HCT116 (cell line): ENCODE results near the gene BEND3. TPM values are rescaled to one million over a fixed set of nuclear protein-coding genes. Genes with fewer than 3 reads are reported as not detected.

Experiments
- ATAC-seq: fragments of 200-7000 bp; cut with Tn5 transposase; 2 replicates; pipeline ENCODE4 v1.9.1; 2020; ENCODE audit warnings: mild to moderate bottlenecking, moderate library complexity
- BruUV-seq: library from RNA; stranded (reverse); fragments of 400-500 nt; replicated peaks from 2 replicates; lab custom pipeline; 2021; lab: Mats Ljungman, UMichigan
- CTCF ChIA-PET: fragments of 300-600 bp; sonication (Branson Sonifier 250); formaldehyde crosslinking; loops from one replicate; lab custom pipeline; 2021; ENCODE audit warnings: antibody characterized with exemption; lab: Charles Lee
- POLR2A ChIA-PET: fragments of 300-600, 350-600 bp; sonication (Branson Sonifier 250); formaldehyde crosslinking; loops from one replicate; lab custom pipeline; 2021; ENCODE audit warnings: antibody characterized with exemption; lab: Charles Lee
- RAD21 ChIA-PET, 2 experiments: fragments of 300-600 bp; sonication (Branson Sonifier 250); formaldehyde crosslinking; loops; one replicate each; lab custom pipeline; 2023; ENCODE audit warnings: low total read pairs in 2 of 2; ENCODE audit not compliant: uncharacterized antibody in 2 of 2, unreplicated experiment in 2 of 2, low non-redundant PET in 1 of 2; lab: Charles Lee
- DNase-seq: peaks from one replicate; pipeline ENCODE4 v3.0.0-alpha.2; 2010; ENCODE audit warnings: low read depth, low spot score
- H2AFZ ChIP-seq: fragments of 200-600 bp; shearing (Covaris generic), sonication (generic); 2 replicates; pipeline ENCODE4 v1.6.1; 2017; ENCODE audit warnings: low read depth, mixed run types, mixed read lengths, antibody characterized with exemption, low read length; ENCODE audit not compliant: poor library complexity, severe bottlenecking
- H3K27ac ChIP-seq: 2 replicates; pipeline ENCODE4 v1.5.1; 2012; ENCODE audit warnings: low read depth, low read length
- H3K27me3 ChIP-seq: fragments of 200-600 bp; sonication (generic); 2 replicates; pipeline ENCODE4 v1.6.1; 2016; ENCODE audit warnings: mixed run types, low read length, mixed read lengths; ENCODE audit not compliant: insufficient read depth
- H3K36me3 ChIP-seq, 2 experiments: fragments of 200-500 bp in 1 of 2; fragments of 200-600 bp in 1 of 2; sonication (Bioruptor generic) in 1 of 2; sonication (generic) in 1 of 2; 2 replicates each; pipeline versions ENCODE4 v1.5.1 to v1.6.1; 2014 to 2016; ENCODE audit warnings: low read length in 2 of 2, inconsistent platforms in 1 of 2, mixed read lengths in 1 of 2, mixed run types in 1 of 2; ENCODE audit not compliant: insufficient read depth in 2 of 2, control insufficient read depth in 1 of 2
- H3K4me1 ChIP-seq, 2 experiments: fragments of 200-600 bp in 1 of 2; sonication (generic) in 1 of 2; 2 replicates each; pipeline versions ENCODE4 v1.5.1 to v1.6.1; 2012 to 2017; ENCODE audit warnings: low read length in 2 of 2, inconsistent platforms in 1 of 2, mild to moderate bottlenecking in 1 of 2, mixed read lengths in 1 of 2, mixed run types in 1 of 2, moderate library complexity in 1 of 2; ENCODE audit not compliant: insufficient read depth in 2 of 2, control insufficient read depth in 1 of 2
- H3K4me2 ChIP-seq: fragments of 200-600 bp; sonication (generic); 2 replicates; pipeline ENCODE4 v1.6.1; 2017; ENCODE audit warnings: mixed run types, low read length, mixed read lengths
- H3K4me3 ChIP-seq, 2 experiments: fragments of 200-600 bp in 1 of 2; sonication (generic) in 1 of 2; replicated peaks in 1 of 2; 2 replicates each; pipeline ENCODE4 v1.5.1; 2011 to 2016; ENCODE audit warnings: low read length in 2 of 2, control low read depth in 1 of 2, low read depth in 1 of 2, mild to moderate bottlenecking in 1 of 2, mixed read lengths in 1 of 2, mixed run types in 1 of 2
- H3K79me2 ChIP-seq: fragments of 200-600 bp; sonication (generic); 2 replicates; pipeline ENCODE4 v1.6.1; 2017; ENCODE audit warnings: mild to moderate bottlenecking, mixed run types, low read length, moderate library complexity, mixed read lengths; ENCODE audit not compliant: insufficient read depth
- H3K9ac ChIP-seq: fragments of 200-600 bp; sonication (generic); 2 replicates; pipeline ENCODE4 v1.6.1; 2016; ENCODE audit warnings: low read length, mixed read lengths
- H3K9me2 ChIP-seq: fragments of 200-600 bp; sonication (generic), shearing (Covaris generic); 2 replicates; pipeline ENCODE4 v1.6.1; 2017; ENCODE audit warnings: mixed run types, mild to moderate bottlenecking, moderate library complexity; ENCODE audit not compliant: insufficient read depth
- H3K9me3 ChIP-seq, 2 experiments: fragments of 200-500 bp in 1 of 2; fragments of 200-600 bp in 1 of 2; sonication (Bioruptor generic) in 1 of 2; sonication (generic) in 1 of 2; 2 replicates each; pipeline ENCODE4 v1.6.1; 2014 to 2017; ENCODE audit warnings: low read length in 2 of 2, mixed read lengths in 2 of 2, inconsistent platforms in 1 of 2, low read depth in 1 of 2, mild to moderate bottlenecking in 1 of 2, mixed run types in 1 of 2, moderate library complexity in 1 of 2; ENCODE audit not compliant: control insufficient read depth in 1 of 2, insufficient read depth in 1 of 2
- H4K20me1 ChIP-seq: fragments of 200-600 bp; sonication (generic), shearing (Covaris generic); 2 replicates; pipeline ENCODE4 v1.6.1; 2017; ENCODE audit warnings: mixed run types, mild to moderate bottlenecking, moderate library complexity; ENCODE audit not compliant: insufficient read depth
- ELF1 ChIP-seq: IDR thresholded peaks from 2 replicates; pipeline ENCODE4 v1.6.1; 2012; ENCODE audit warnings: low read depth, borderline replicate concordance
- EZH2phosphoT487 ChIP-seq: fragments of 200-600 bp; IDR thresholded peaks from 2 replicates; pipeline ENCODE4 v1.6.1; 2018; ENCODE audit warnings: antibody characterized with exemption, borderline replicate concordance
- SP1 ChIP-seq: IDR thresholded peaks from 2 replicates; pipeline ENCODE4 v1.6.1; 2012; ENCODE audit warnings: low read depth
- SRF ChIP-seq: IDR thresholded peaks from 2 replicates; pipeline ENCODE4 v1.6.1; 2012; ENCODE audit warnings: low read depth
- YY1 ChIP-seq: IDR thresholded peaks from 2 replicates; pipeline ENCODE4 v1.6.1; 2011; ENCODE audit warnings: low read length, low read depth, moderate library complexity, mild to moderate bottlenecking; ENCODE audit not compliant: insufficient replicate concordance; ENCODE audit errors: extremely low read depth
- ZFX ChIP-seq: fragments of 450-650 bp; IDR thresholded peaks from 2 replicates; pipeline ENCODE4 v1.6.1; 2017
- intact Hi-C: fragments of 100-400 bp; cut with micrococcal nuclease; formaldehyde crosslinking; loops from 2 replicates; pipeline ENCODE4 v1.10.0; 2022
- total RNA-seq: library from RNA; stranded (reverse); gene quantifications from one replicate; pipeline ENCODE4 v1.2.1, GENCODE V29; 2021; ENCODE audit not compliant: unreplicated experiment
- TF ChIP-seq, protein P1 (sequence below), 3 experiments: fragments of 200-600 bp in 1 of 3; sonication (generic) in 1 of 3; IDR thresholded peaks in 2 of 3; conservative IDR thresholded peaks in 1 of 3; 2 replicates each; pipeline ENCODE4 v1.5.1; 2012 to 2017; ENCODE audit warnings: low read depth in 2 of 3, low read length in 2 of 3, antibody characterized with exemption in 1 of 3, borderline replicate concordance in 1 of 3, control low read depth in 1 of 3, mild to moderate bottlenecking in 1 of 3, mixed read lengths in 1 of 3, mixed run types in 1 of 3, moderate library complexity in 1 of 3; ENCODE audit not compliant: insufficient read depth in 1 of 3
- TF ChIP-seq, protein P2 (sequence below): IDR thresholded peaks from 2 replicates; pipeline ENCODE4 v1.6.1; 2012; ENCODE audit warnings: low read depth

The BEND3 gene
- total RNA-seq, 1 experiment from 2014 or later, result 6.3 TPM

DNA sequence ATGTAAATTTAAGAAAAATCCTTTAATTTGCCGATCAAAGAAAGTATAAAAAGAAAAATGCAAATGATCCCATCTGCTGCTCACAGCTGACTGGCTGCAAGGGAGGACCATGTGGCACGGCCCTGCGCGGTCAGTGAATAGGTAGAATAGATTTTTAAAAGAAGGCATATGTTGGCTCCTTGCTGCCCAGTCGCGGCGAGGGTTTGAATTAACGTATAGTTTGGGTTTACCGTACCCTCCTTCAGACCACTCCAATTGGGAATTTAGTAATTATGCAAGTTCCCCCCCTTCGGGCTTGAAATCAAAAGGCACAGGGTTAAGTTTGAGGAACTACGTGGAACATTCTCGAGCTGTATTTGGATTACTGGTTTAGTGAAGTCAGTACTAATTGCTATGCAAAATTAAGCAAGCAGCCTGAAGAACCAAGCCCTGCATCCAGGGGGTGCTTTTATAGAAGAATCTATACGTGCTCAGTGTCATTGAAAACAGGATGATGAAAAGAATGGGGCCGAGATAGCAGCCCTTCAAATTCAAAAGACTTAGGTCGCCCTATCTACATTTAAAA is 1.1 kb upstream of the BEND3 start:
- no peak for TF ChIP-seq SRF
- TF ChIP-seq, protein P1, sequence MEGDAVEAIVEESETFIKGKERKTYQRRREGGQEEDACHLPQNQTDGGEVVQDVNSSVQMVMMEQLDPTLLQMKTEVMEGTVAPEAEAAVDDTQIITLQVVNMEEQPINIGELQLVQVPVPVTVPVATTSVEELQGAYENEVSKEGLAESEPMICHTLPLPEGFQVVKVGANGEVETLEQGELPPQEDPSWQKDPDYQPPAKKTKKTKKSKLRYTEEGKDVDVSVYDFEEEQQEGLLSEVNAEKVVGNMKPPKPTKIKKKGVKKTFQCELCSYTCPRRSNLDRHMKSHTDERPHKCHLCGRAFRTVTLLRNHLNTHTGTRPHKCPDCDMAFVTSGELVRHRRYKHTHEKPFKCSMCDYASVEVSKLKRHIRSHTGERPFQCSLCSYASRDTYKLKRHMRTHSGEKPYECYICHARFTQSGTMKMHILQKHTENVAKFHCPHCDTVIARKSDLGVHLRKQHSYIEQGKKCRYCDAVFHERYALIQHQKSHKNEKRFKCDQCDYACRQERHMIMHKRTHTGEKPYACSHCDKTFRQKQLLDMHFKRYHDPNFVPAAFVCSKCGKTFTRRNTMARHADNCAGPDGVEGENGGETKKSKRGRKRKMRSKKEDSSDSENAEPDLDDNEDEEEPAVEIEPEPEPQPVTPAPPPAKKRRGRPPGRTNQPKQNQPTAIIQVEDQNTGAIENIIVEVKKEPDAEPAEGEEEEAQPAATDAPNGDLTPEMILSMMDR (IDR thresholded peaks at IDR 0.05 in 2 of 3, conservative IDR thresholded peaks at IDR 0.05 in 1 of 3; ENCODE audit: borderline replicate concordance in 1 of 3, insufficient read depth in 1 of 3, low read depth in 2 of 3, low read length in 2 of 3), result 0 out of 6 replicates have a peak, but pooled peaks of 1 of the 3 experiments have one; percentile 18
- Histone ChIP-seq H3K4me2 (peak overlapping the region; percentile 91), H3K27me3 (no peaks in the 10 kb centered on the region), H3K79me2 (no peaks in the 10 kb centered on the region), H3K4me1 (peaks cover 18 to 31% of the 10 kb centered on the region in 2 experiments; a peak in 3 of 4 replicates), H3K27ac (peak overlapping the region; percentile 83; the same call in 1 of the 2 replicates), H3K36me3 (no peaks in the 10 kb centered on the region), H4K20me1 (no peaks in the 10 kb centered on the region), H3K9me3 (no peaks in the 10 kb centered on the region), H3K4me3 (peak overlapping the region; percentile 53 to 66), H3K9me2 (no peaks in the 10 kb centered on the region), H2AFZ (peak overlapping the region; percentile 83), H3K9ac (peak overlapping the region; percentile 74)
- intact Hi-C loops, result no loop called here
- ChIA-PET CTCF (interaction anchor here (0.7 to 1.2 kb wide), 4 partner anchors 15 to 731 kb away, joined by 3 to 4 read pairs (median 3); no protein-coding TSS in a partner anchor), RAD21 (interaction anchor here in 1 of 2 experiments (0.6 kb wide), 1 partner anchor 89 kb away, joined by 3 read pairs; the partner anchor contains the start of gene MTRES1), POLR2A (no interaction called here)
- ATAC-seq (no peak), DNase-seq (no peak)
- TSS peak; percentile 36 for BruUV-seq

DNA sequence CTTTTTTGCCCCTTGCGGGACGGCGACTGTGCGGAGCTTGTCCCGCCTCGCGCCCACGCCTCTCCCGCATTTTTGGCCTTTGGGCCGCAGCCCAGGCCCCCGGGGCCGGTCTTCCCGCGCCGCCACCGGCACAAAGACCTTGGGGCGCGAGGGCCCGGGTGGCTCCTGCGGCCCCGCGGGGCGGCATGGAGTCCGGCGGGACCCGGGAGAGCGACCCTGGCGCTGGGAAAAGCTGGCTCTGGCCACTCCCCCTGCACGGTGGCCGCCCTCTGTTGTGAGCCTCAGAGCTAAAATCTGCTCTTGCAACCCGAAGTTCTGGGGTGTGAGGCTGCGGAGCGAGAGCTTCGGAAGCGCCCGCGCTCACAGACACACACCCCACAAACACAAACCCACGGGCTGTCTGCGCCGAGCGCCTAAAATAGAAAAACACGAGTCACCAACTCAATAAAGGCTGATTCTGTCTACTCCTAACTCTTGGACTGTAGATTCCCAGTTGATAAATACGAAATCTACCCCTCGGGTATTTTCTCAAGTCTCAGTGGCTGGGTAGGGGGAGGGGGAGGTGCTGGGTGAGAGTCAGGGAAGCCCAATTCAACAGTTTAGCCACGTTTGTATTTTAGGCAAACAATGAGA is 496 bp upstream of the BEND3 start:
- H3K4me2 ChIP-seq, result peak overlapping the region; percentile 91
- no TSS peak for BruUV-seq
- peaks cover 18 to 31% of the 10 kb centered on the region in 2 experiments; a peak in 3 of 4 replicates for H3K4me1 ChIP-seq
- peak overlapping the region; percentile 74 for H3K9ac ChIP-seq
- no peaks in the 10 kb centered on the region for H3K27me3 ChIP-seq
- no peaks in the 10 kb centered on the region for H3K9me3 ChIP-seq
- POLR2A ChIA-PET, result interaction anchor here (0.8 kb wide), 1 partner anchor 776 kb away, joined by 3 read pairs; no protein-coding TSS in a partner anchor
- ATAC-seq (peak; percentile 61), DNase-seq (no peak)
- no peaks in the 10 kb centered on the region for H3K36me3 ChIP-seq
- CTCF ChIA-PET, result interaction anchor here (0.7 to 1.2 kb wide), 7 partner anchors 15 to 732 kb away, joined by 3 to 6 read pairs (median 3); partner anchors contain the start of gene PDSS2
- intact Hi-C loops, result no loop called here
- peak overlapping the region; percentile 53 to 66 for H3K4me3 ChIP-seq
- peak overlapping the region; percentile 83 for H3K27ac ChIP-seq
- H3K79me2 ChIP-seq, result no peaks in the 10 kb centered on the region
- no peaks in the 10 kb centered on the region for H3K9me2 ChIP-seq
- H2AFZ ChIP-seq, result peak overlapping the region; percentile 83
- RAD21 ChIA-PET, result interaction anchor here in 1 of 2 experiments (0.6 kb wide), 1 partner anchor 88 kb away, joined by 3 read pairs; the partner anchor contains the start of gene MTRES1
- H4K20me1 ChIP-seq, result no peaks in the 10 kb centered on the region
- no peak for TF ChIP-seq SP1
- TF ChIP-seq, protein P2, sequence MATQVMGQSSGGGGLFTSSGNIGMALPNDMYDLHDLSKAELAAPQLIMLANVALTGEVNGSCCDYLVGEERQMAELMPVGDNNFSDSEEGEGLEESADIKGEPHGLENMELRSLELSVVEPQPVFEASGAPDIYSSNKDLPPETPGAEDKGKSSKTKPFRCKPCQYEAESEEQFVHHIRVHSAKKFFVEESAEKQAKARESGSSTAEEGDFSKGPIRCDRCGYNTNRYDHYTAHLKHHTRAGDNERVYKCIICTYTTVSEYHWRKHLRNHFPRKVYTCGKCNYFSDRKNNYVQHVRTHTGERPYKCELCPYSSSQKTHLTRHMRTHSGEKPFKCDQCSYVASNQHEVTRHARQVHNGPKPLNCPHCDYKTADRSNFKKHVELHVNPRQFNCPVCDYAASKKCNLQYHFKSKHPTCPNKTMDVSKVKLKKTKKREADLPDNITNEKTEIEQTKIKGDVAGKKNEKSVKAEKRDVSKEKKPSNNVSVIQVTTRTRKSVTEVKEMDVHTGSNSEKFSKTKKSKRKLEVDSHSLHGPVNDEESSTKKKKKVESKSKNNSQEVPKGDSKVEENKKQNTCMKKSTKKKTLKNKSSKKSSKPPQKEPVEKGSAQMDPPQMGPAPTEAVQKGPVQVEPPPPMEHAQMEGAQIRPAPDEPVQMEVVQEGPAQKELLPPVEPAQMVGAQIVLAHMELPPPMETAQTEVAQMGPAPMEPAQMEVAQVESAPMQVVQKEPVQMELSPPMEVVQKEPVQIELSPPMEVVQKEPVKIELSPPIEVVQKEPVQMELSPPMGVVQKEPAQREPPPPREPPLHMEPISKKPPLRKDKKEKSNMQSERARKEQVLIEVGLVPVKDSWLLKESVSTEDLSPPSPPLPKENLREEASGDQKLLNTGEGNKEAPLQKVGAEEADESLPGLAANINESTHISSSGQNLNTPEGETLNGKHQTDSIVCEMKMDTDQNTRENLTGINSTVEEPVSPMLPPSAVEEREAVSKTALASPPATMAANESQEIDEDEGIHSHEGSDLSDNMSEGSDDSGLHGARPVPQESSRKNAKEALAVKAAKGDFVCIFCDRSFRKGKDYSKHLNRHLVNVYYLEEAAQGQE, result no peak
- TF ChIP-seq YY1, result no peak
- TF ChIP-seq EZH2phosphoT487, result no peak
- TF ChIP-seq ELF1, result no peak
- TF ChIP-seq ZFX, result peak; percentile 56; the same call in 1 of the 2 replicates
- TF ChIP-seq SRF, result no peak
